Measurements from ENCODE around the gene HK3. TPM values are rescaled to one million over a fixed set of nuclear protein-coding genes. Genes with fewer than 3 reads are reported as not detected.

Gene HK3
- total RNA-seq, 1 donor, result not detected

- no peak for DNase-seq (ENCODE audit: low read depth)
- no peak for TF ChIP-seq CTCF (IDR thresholded peaks at IDR 0.05; ENCODE audit: insufficient read depth, low read depth, low read length)
- H3K4me3 ChIP-seq (ENCODE audit: low read depth, low read length), result no peak overlapping the region
Observed at GRCh38 chr5:176845392-176845713, 53.8 kb downstream of the HK3 start.

- H3K4me3 ChIP-seq (ENCODE audit: low read depth, low read length), result no peak overlapping the region
- no peak for TF ChIP-seq CTCF (IDR thresholded peaks at IDR 0.05; ENCODE audit: insufficient read depth, low read depth, low read length)
- no peak for DNase-seq (ENCODE audit: low read depth)
Observed at GRCh38 chr5:176844706-176845391, 54.3 kb downstream of the HK3 start.

GRCh38 chr5:176844281-176844680 lies 54.9 kb downstream of the HK3 start:
- DNase-seq (ENCODE audit: low read depth), result no peak
- TF ChIP-seq CTCF (IDR thresholded peaks at IDR 0.05; ENCODE audit: insufficient read depth, low read depth, low read length), result no peak
- no peak overlapping the region for H3K4me3 ChIP-seq (ENCODE audit: low read depth, low read length)

GRCh38 chr5:176843673-176844072 lies 55.5 kb downstream of the HK3 start:
- TF ChIP-seq CTCF (IDR thresholded peaks at IDR 0.05; ENCODE audit: insufficient read depth, low read depth, low read length), result no peak
- no peak overlapping the region for H3K4me3 ChIP-seq (ENCODE audit: low read depth, low read length)
- DNase-seq (ENCODE audit: low read depth), result no peak

GRCh38 chr5:176837707-176838115 lies 61.4 kb downstream of the HK3 start:
- no peak for TF ChIP-seq CTCF (IDR thresholded peaks at IDR 0.05; ENCODE audit: insufficient read depth, low read depth, low read length)
- no peak overlapping the region for H3K4me3 ChIP-seq (ENCODE audit: low read depth, low read length)
- DNase-seq (ENCODE audit: low read depth), result peak; percentile 92

GRCh38 chr5:176836811-176837706 lies 62.1 kb downstream of the HK3 start:
- DNase-seq (ENCODE audit: low read depth), result no peak
- TF ChIP-seq CTCF (IDR thresholded peaks at IDR 0.05; ENCODE audit: insufficient read depth, low read depth, low read length), result no peak
- no peak overlapping the region for H3K4me3 ChIP-seq (ENCODE audit: low read depth, low read length)

Data from fibroblast of villous mesenchyme (primary cell).